HG03060 (cell line): Measurements from ENCODE around the gene CPEB1.
"Not testable (repeated sequence)": the region's sequence is repeated elsewhere in the genome, so short reads cannot be mapped to it uniquely, and the experiment has no call there.

Source experiments
- ATAC-seq: cut with Tn5 transposase; IDR thresholded peaks from one replicate; pipeline ENCODE4 v1.9.1; 2021; ENCODE audit warnings: low read depth, moderate number of reproducible peaks; ENCODE audit not compliant: unreplicated experiment

CPEB1 gene

DNA sequence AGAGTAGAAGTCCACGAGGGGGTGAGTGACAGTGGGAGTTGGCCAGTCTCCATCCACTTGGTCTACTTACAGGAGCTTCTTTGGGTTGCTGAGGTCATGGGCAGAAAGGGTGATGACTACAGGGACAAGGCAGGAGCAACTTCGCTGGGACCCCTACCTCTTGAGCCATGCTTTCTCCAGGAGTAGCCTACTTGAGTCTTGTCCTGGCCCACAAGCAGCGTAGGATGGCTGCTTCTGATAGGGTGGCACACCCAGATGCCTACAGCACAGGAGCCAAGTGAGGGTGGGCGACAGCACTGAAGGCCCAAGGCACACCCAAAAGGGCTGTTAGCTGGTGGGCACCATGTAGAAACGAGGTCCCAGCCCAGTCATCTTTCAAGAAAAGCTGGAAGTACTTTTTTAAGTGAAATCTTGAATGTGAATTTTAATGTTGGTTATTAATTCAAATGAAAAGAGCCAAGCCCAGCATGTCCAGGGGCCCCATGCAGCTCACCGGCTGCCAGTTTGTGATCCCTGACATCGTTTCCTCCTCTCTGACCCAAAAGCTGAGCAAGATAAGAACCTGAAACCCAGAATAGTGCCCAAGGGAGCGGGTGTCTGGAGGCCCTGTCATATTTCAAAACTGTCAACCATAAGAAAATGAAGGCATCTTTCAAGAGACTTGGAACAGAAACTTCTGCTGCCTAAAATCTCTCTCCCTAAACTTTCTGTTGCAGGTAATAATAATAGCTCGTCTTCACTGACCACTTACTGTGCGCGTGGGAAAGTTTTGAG lies 2.2 kb upstream of the CPEB1 start:
- no peak for ATAC-seq

DNA sequence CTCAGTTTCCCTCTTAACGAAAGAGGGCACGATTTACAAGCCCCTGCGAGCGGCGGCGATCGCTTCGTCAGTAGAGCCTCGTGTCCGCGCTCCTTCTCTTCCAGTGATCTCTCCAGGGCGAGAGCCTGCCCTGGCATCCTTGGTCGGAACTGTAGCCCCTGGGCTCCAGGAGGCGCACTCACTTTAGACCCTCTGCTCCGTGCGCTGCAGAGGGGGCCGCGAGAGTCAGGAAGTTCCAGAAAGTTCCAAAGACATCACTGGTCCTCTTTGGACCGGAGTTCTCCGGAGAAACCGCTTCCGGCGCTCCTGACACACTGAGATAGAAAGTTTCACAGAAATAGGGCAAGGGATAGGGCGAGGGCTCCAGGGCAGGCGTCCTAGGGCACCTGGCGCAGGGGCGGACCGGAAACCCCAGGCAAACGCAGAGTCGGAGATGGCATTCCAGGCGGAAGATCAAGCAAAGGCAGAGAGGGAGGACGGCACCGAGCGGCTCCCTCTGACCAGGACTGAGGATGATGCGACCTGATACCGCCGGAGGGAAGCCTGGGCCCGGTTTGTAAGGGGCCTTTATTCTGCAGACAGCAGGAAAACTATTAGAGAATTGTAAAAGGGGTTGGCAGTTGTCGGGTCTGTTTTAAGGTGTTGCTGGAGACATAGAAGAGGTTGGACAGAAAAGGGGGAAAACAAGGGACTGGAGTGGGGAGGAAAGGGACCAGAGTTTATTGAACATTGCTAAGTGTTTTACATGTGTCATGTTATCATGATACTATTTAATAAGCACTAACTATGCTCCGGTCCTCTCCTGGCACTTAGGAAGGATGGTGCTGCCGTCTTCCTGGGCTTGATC lies 1.3 kb upstream of the CPEB1 start:
- ATAC-seq = no peak

DNA sequence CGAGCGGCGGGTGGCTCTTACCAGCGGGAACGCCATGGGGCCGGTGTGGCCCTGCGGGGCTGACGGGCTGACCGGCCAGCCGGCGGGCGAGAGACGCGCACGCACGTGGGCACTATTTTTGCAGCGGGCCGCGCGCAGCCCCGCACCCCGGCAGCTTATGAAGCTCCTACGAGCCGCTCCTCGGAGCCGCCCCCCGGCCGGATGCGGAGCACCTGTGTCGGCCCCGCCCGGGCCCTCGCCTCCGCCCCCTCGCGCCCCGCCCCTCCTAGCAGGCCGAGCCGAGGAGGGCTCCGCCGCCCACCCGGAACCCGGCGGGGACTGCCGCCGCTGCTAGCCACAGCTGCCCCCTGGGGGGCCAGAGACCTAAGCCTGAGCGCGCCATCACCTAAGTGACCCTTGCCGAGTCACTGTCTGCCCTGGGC lies 683 bp upstream of the CPEB1 start:
- no peak for ATAC-seq

DNA sequence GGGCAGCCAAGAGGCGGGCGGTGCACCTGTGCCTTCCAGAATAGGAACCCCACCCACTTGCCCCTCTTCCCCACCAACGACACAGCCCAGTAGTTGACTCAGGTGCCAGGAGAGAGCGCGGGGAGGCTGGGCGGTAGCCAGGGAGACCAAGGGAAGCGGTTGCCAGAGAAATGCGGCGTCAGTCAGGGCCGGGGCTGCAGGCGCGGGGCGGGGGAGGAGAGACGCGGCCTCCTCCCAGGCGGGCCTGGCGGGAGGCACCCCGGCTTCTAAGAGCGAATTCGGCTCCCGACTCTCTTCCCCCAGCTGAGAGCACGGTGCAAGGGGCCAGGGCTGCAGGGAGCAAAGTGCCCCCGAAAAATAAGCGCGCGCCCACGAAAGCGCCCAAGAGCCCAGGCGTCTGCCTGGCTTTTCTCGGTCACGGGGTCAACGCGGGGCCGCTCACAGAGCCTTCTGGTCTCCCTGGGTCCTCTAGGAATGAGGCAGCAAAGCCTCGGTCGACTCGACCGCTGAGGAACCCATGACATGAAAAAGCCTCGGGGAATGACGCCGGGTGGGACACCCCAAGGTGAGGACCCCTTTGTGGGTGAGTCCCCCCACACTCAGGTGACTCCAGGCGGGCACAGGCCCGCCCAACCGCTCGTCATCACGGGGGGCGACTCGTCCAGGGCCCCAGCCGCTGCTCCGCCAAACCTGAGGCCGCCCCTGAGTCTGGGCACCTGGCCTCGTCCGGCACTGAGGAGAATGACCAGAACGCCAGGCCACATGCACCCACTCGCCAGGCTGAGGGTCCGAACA lies 716 bp downstream of the CPEB1 start:
- no peak for ATAC-seq

DNA sequence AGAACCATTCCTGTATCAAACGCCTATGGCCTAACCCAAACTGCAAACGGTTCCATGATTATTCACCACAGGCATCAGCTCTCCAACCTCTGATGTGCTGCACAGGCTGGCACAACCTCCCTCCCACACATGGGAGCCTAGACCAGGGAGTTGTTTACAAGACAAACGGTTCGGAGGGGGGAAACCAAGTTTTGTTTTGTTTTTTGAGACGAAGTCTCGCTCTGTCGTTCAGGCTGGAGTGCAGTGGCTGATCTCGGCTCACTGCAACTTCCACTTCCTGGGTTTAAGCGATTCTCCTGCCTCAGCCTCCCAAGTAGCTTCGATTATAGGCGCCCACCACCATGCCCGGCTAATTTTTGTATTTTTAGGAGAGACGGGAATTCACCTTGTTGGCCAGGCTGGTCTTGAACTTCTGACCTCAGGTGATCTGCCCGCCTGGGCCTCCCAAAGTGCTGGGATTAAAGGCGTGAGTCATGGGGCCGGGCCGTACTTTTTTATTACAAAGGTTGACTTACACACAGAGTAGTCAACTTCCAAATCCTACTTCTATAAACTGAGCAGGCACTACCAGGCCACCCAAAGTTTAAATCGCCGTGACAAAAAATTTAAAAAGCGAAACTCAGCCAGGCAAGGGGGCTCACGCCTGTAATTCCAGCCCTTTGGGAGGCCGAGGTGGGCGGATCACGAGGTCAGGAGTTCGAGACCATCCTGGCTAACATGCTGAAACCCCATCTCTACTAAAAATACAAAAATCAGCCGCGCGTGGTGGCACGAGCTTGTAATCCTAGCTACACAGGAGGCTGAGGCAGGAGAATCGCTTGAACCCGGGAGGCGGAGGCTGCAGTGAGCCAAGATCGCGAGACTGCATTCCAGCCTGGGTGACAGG lies 2.0 kb downstream of the CPEB1 start:
- ATAC-seq = not testable (repeated sequence)

DNA sequence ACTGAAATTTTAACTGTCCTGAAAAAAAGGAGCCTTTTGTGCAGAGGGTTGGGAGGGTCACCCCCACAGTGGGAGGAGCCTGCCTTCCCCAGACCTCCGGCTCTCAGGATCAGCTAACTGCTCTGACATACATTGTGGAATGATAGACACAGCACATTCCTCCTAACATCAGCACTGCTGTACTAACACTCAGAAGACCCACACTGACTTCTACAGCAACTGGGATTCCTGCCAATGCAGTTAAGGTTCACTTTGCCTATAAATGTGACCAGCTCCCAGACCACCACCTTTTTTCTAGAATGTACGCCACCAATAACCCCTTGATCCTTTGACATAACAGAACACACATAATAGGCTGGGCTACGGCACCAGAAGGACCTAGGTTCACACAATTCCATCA lies 3.2 kb downstream of the CPEB1 start:
- no peak for ATAC-seq

DNA sequence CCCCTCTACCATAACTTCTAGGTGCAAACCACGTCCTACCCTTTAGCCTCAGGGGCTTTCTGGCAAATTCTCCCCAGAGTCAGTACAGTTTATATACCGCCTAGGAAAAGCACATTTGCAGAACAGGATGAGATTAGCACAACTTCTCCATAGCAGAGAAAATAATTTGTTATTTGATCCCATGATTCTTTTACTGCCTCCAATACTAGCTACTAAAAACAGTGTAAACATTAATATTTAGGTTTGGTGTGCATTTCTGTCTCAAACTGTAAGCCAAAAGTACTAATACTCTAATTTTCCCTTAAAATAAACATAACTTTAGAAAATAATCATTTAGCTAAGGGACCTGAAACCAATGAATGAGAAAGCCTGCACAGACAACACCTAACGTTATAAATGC lies 4.5 kb downstream of the CPEB1 start:
- ATAC-seq = no peak

DNA sequence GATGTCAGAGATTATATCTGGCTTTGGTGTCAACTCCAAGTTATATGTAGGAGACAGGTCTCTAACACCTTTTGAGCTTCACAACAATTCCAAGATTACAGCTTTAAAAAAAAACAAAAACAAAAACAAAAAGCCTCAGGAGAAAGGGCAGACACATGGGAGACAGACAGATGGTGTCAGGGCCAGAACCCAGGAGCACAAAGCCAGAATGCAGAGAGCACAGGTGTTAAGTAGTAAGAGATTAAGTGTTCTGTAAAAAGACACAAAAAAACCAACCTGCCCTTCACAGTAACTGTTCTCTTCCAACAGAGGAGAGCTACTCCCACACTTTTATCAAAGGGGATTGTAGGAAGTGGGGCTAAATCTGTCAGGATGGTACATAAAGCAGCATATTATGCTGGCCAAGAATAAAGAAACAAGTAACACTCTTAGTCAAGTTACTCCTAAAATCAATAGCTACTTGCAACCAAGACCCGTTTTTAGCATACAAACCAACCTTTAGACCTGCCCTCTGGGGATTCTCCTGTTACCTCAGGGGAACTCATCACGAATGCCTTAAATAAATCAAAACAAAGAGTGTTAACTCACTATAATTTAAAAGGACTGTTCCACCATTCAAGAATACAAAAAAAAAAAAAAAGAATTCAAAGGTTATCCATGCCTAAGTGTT lies 5.9 kb downstream of the CPEB1 start:
- no peak for ATAC-seq

DNA sequence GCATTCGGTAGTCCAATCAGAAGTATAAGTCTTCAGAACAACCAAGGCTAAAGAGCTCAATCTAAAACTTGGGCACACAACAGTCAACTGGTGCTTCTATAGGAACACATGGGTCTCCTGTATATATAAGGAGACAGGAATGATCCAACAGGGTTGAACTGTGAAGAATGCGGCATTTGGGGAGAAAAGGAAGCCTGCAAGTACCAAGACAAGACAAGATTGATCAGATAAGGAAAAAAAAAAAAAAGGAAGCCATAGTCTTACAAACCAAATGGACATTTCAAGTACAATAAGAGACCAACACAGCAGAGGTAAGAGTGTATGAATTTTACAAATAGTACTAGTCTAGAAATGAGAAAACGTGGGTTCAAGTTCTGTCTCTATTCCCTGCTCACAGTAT lies 6.5 kb downstream of the CPEB1 start:
- no peak for ATAC-seq

DNA sequence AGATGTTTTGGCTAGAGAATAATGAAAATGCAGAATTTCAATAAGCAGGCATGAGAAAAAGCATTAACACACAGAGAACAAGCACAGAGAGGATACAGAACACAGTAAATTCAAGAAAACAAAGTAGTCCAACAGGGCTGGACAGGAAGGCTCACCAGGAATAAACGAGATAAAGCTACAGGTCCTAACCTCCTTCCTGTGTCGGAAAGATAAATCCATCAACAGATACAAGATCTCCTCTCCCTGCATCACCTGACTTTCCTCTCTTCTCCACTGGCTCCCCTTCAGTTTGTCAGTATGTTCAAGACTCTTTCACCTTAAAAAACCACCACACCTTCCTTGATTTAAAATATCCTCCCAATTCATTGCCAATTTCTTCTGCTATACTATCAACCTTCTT lies 11.4 kb downstream of the CPEB1 start:
- ATAC-seq = no peak

DNA sequence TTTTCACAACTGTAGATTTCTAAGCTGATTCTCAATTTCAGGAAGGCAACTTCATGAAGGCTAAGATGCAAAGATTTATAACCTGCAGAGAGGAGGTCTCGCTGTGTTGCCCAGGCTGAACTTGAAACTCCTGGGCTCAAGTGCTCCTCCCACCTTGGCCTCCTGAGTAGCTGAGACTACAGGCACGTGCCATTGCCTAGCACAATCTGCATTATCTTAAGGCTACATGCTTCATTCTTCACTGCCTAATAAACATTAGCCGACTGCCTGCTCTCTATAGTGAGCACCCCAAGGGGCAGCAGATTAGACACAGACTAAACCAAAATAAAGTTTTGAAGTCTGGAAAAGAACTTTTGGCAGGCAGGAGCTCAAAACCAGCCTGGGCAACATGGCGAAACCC lies 17.1 kb downstream of the CPEB1 start:
- ATAC-seq = no peak

DNA sequence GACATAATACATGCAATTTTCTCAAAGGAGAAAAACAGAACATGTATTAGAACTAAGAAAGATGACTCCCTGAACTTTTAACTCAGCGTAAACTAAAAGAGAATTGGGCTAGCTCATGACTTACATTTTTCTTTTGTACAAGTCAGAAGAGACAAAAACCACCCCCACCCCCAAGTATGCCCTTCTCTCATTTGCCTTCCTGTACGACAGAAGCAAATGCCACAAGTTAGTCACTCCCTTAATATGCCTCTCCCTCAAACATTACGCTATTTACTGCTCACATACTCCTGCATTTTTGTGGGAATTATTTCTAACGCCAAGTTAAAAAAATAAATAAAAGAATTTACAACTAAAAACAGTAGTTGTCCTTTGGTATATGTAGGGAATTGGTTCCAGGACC lies 22.0 kb downstream of the CPEB1 start:
- no peak for ATAC-seq

DNA sequence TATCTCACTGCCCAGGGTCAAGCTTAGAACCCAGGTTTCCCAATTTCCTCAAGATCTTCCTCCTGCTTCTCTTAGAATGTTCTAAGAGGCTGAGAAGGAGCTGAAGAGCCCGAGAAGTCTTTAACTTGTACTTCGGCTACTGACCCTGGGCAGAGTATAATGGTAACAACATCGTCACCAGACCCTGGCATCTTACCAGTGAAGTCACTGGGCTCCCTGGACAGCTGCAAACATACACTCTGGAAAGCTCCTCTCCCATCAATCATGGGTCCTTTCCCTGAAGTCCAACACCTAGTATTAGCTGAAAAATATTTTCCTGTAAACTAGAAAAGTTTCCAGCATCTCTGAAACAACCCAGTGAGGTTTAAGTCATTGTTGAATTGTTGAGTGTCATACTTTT lies 22.7 kb downstream of the CPEB1 start:
- no peak for ATAC-seq

DNA sequence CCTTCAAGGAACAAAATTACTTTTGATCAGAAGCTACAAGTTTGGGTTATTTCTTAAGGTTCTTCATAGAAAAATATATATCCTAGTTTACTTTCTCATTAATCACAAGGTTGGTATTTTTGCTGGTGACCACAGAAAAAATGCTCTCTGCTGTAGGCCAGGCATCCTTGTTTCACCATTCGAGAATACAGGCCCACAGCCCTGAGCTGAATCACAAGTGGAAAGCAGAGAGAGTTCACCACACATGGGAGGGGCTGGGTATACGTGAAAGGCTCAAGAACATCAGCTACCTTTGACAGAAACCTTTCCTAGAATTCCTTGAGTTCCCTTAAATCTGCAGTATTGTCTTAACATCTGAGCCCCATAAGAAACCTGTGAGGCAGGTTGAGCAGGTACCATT lies 23.2 kb downstream of the CPEB1 start:
- no peak for ATAC-seq

DNA sequence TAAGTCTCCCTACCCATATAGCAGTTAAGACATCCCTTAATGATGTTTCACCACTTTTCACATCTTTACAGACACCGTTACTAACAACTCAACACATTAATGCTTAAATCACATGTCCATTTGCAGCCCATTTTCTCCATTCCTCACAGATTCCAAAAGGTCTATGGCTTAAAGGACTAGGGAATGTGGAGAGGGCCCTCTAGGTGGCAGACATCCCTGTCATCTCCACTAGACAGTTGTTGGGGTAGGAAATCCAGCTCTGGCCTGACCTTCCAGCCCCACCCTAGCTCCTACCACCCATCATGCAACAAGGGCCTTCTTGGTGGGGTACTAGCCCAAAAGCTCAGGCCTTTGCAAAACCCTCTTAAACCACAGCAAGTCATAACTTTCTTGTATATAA lies 25.2 kb downstream of the CPEB1 start:
- ATAC-seq = no peak

DNA sequence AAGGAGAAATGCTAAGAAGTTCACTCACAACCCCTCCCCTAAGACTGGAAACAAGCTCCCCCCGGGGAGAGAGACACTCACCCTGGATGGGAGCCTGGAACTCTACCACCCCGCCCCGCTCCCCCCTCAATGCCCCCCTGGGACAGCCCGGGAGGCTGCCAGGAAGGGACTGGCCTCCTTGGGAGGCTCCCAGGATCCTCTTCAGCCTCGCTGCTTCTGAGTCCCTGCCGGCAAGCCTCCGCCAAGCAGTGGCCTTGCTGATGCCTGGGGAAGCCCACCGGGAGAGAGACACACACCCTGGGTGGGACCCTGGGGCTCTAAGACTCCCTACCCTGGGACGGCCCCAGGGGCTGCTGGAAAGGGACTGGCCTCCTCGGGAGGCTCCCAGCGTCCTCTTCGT lies 33.4 kb downstream of the CPEB1 start:
- no peak for ATAC-seq

DNA sequence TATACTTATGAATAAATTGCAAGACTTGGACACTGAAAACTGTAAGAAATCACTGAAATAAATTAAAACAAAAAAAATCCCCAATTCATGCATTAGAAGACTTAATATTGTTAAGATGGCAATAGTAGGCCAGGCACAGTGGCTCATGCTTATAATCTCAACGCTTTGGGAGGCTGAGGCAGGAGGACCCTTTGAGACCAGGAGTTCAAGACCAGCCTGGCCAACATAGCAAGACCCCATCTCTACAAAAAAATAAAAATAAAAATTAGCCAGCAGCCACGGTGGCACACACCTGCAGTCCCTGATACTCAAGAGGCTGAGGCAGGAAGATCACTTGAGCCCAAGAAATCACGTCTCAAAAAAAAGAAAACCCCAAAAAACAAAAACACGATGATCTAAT lies 35.8 kb downstream of the CPEB1 start:
- ATAC-seq = no peak

DNA sequence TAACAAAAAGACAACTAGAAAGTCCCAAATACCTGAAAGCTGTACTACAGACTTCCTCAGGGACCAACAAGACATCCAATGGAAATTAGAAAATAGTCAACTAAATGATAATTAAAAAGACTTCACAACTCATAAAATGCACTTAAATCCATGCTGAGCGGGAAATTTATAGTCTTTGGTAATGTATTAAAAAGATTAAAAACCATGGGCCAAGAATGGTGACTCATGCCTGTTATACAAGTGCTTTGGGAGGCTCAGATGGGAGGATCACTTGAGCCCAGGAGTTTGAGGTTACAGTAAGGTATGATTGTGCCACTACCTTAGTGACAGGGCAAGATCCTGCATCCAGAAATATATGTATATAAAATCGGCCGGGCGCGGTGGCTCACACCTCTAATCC lies 45.0 kb downstream of the CPEB1 start:
- ATAC-seq = no peak

DNA sequence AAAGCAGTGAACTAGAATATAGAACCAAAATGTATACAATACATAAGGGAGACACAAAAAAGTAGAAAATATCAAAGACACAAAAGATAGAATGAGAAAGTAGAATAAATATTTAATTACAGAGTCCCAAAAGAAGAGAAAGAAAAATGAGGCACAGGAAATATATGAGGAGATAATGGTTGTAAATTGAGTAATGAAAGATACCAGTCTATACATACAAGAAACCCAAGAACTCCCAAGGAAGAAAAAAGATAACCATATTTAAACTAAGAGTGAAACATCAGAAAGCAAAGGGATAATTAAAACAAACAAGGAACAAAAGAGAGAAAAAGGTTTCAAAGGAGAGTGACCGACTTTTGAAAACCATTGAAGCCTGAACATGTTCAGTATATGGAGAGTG lies 47.3 kb downstream of the CPEB1 start:
- no peak for ATAC-seq

DNA sequence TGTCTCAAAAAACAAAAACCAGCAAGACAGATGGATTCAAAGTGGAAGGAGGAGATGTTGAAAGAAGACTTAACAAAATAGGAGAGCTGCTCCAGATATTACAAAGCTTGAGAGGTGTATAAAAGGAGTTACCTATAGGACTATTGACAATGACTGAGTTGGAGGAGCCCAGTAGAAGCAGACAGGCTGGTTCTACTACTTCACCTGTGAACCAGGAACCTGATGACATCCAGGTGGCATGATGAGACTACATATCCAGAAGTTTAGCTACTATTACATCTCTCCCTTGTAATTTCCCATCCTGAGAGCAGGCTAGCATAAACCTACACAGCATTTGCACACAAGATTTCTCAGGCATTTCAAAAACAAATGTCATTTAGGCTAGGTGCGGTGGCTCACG lies 49.3 kb downstream of the CPEB1 start:
- ATAC-seq = no peak
